ENCODE results near the gene DNAI1. TPM values are rescaled to one million over a fixed set of nuclear protein-coding genes. Genes with fewer than 3 reads are reported as not detected.

DNAI1 gene
- total RNA-seq, 1 donor from 2014 or later: not detected

- no peak for DNase-seq (ENCODE audit: low read depth in 2 of 2)
Measured at GRCh38 chr9:34490360-34490759, 31.8 kb downstream of the DNAI1 start.

GRCh38 chr9:34490760-34491159 is 32.2 kb downstream of the DNAI1 start:
- DNase-seq (ENCODE audit: low read depth in 2 of 2): no peak

GRCh38 chr9:34491596-34491995 is 33.0 kb downstream of the DNAI1 start:
- no peak for DNase-seq (ENCODE audit: low read depth in 2 of 2)

- no peak for DNase-seq (ENCODE audit: low read depth in 2 of 2)
Measured at GRCh38 chr9:34492051-34492450, 33.4 kb downstream of the DNAI1 start.

GRCh38 chr9:34493972-34494535 is 35.4 kb downstream of the DNAI1 start:
- DNase-seq (ENCODE audit: low read depth in 2 of 2): peak; percentile 46 to 60

- DNase-seq (ENCODE audit: low read depth in 2 of 2): peak; percentile 51 to 93
Measured at GRCh38 chr9:34496149-34496712, 37.6 kb downstream of the DNAI1 start.

- no peak for DNase-seq (ENCODE audit: low read depth in 2 of 2)
Measured at GRCh38 chr9:34498553-34498952, 39.9 kb downstream of the DNAI1 start.

GRCh38 chr9:34499076-34499475 is 40.5 kb downstream of the DNAI1 start:
- DNase-seq (ENCODE audit: low read depth in 2 of 2): no peak

GRCh38 chr9:34500623-34501267 is 42.1 kb downstream of the DNAI1 start:
- peak; percentile 17 to 36 for DNase-seq (ENCODE audit: low read depth in 2 of 2)

GRCh38 chr9:34501372-34501771 is 42.8 kb downstream of the DNAI1 start:
- DNase-seq (ENCODE audit: low read depth in 2 of 2): no peak

- DNase-seq (ENCODE audit: low read depth in 2 of 2): peak in 1 of 2 donors; percentile 38
Measured at GRCh38 chr9:34501889-34502425, 43.4 kb downstream of the DNAI1 start.

GRCh38 chr9:34502471-34502870 is 43.9 kb downstream of the DNAI1 start:
- no peak for DNase-seq (ENCODE audit: low read depth in 2 of 2)

- no peak for DNase-seq (ENCODE audit: low read depth in 2 of 2)
Measured at GRCh38 chr9:34502891-34503290, 44.3 kb downstream of the DNAI1 start.

GRCh38 chr9:34503406-34503805 is 44.8 kb downstream of the DNAI1 start:
- no peak for DNase-seq (ENCODE audit: low read depth in 2 of 2)

- DNase-seq (ENCODE audit: low read depth in 2 of 2): no peak
Measured at GRCh38 chr9:34505370-34506120, 46.9 kb downstream of the DNAI1 start.

GRCh38 chr9:34506623-34507022 is 48.0 kb downstream of the DNAI1 start:
- no peak for DNase-seq (ENCODE audit: low read depth in 2 of 2)

- DNase-seq (ENCODE audit: low read depth in 2 of 2): no peak
Measured at GRCh38 chr9:34507556-34507955, 49.0 kb downstream of the DNAI1 start.

- DNase-seq (ENCODE audit: low read depth in 2 of 2): no peak
Measured at GRCh38 chr9:34507966-34508365, 49.4 kb downstream of the DNAI1 start.

- DNase-seq (ENCODE audit: low read depth in 2 of 2): no peak
Measured at GRCh38 chr9:34508463-34508862, 49.9 kb downstream of the DNAI1 start.

- DNase-seq (ENCODE audit: low read depth in 2 of 2): no peak
Measured at GRCh38 chr9:34508951-34509350, 50.3 kb downstream of the DNAI1 start.

GRCh38 chr9:34510497-34511468 is 52.2 kb downstream of the DNAI1 start:
- no peak for DNase-seq (ENCODE audit: low read depth in 2 of 2)
